ENCODE measurements around the gene UFL1.

GRCh38 chr6:96563853-96564252, 42.2 kb downstream of the UFL1 start:
- TF ChIP-seq POLR2A (IDR thresholded peaks at IDR 0.05; ENCODE audit: low read length) (no peak), GATA1 (IDR thresholded peaks at IDR 0.05; ENCODE audit: low read depth, low read length) (no peak)

Measured in erythroblast (primary cell).